ENCODE results near the gene OXT. TPM values are rescaled to one million over a fixed set of nuclear protein-coding genes. Genes with fewer than 3 reads are reported as not detected.
"Not testable (repeated sequence)": the region's sequence is repeated elsewhere in the genome, so short reads cannot be mapped to it uniquely, and the experiment has no call there.

Gene OXT
- total RNA-seq, 2 donors from 2014 or later, result not detected

DNA sequence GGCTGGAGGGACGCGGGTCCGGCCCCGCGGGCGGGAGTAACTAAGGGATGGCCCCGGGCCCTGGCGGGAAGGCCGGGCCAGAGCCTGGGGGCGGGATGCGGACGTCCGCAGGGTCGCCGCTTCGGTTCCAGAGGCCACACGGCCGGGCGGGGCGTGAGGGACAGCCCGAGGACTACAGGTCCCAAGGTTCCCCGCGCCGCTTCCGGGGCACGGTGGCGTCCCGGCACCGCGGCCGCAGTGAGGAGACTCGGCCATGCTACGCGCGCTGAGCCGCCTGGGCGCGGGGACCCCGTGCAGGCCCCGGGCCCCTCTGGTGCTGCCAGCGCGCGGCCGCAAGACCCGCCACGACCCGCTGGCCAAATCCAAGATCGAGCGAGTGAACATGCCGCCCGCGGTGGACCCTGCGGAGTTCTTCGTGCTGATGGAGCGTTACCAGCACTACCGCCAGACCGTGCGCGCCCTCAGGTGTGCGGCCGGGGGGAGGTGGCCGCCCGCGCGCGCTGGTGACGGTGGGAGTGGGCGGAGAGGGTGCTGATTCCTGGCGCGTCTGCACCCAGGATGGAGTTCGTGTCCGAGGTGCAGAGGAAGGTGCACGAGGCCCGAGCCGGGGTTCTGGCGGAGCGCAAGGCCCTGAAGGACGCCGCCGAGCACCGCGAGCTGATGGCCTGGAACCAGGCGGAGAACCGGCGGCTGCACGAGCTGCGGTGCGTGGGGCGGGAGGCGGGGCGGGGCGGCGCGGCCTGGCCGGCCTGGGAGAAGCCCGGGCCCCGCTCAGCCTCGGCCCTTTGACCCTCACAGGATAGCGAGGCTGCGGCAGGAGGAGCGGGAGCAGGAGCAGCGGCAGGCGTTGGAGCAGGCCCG, 25.4 kb upstream of the OXT start, which contains the start of gene MRPS26:
MRPS26 (plus strand) TSS at position 237 of the 861 bp plus-strand sequence; CDS start at position 254, 17 bp downstream.
- Histone ChIP-seq H3K4me1 (peaks cover 0 to 34% of the 10 kb centered on the region in 2 donors), H3K27me3 (no peaks in the 10 kb centered on the region), H3K9me3 (no peaks in the 10 kb centered on the region), H3K27ac (peak within 1 kb of the TSS; percentile 93 to 94), H3K36me3 (peaks cover 26% of the 10 kb centered on the region), H3K4me3 (peak within 1 kb of the TSS; percentile 77 to 95)
- TF ChIP-seq, protein P1, sequence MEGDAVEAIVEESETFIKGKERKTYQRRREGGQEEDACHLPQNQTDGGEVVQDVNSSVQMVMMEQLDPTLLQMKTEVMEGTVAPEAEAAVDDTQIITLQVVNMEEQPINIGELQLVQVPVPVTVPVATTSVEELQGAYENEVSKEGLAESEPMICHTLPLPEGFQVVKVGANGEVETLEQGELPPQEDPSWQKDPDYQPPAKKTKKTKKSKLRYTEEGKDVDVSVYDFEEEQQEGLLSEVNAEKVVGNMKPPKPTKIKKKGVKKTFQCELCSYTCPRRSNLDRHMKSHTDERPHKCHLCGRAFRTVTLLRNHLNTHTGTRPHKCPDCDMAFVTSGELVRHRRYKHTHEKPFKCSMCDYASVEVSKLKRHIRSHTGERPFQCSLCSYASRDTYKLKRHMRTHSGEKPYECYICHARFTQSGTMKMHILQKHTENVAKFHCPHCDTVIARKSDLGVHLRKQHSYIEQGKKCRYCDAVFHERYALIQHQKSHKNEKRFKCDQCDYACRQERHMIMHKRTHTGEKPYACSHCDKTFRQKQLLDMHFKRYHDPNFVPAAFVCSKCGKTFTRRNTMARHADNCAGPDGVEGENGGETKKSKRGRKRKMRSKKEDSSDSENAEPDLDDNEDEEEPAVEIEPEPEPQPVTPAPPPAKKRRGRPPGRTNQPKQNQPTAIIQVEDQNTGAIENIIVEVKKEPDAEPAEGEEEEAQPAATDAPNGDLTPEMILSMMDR (IDR thresholded peaks at IDR 0.05), result peak in 1 of 2 donors; percentile 17
- peak; percentile 90 for DNase-seq (ENCODE audit: low spot score)

DNA sequence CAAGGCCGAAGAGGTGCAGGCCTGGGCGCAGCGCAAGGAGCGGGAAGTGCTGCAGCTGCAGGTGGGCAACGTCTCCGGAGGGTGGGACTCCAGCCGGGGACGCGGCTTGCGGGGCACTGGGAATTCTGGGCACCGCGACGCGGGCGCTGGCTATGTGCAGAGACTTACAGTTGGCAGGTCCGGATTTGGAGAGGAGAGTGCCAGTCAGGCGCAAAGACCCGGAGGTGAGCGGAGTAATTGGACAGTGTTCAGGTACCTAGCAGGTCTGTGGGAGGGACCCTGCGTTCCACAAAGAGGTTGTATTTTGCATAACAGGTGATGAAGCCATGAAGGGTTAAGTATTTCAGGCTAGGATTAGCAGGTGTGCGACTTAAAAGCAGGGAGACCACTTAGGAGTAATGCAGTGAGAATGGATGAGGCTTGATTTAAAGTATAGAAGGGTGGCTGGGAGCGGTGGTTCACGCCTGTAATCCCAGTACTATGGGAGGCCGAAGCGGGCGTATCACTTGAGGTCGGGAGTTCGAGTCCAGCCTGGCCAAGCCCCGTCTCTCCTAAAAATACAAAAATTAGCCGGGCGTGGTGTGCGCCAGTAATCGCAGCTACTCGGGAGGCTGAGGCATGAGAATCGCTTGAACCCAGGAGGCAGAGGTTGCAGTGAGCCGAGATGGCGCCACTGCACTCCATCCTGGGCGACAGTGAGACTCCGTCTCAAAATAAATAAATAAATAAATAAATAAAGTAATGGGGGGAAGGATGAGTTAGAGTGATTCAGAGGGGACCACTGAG, 24.6 kb upstream of the OXT start:
- Histone ChIP-seq H3K27ac (peak overlapping the region; percentile 93 to 94), H3K9me3 (no peaks in the 10 kb centered on the region), H3K36me3 (peaks cover 26% of the 10 kb centered on the region), H3K4me1 (peaks cover 0 to 30% of the 10 kb centered on the region in 2 donors), H3K4me3 (peak overlapping the region; percentile 77 to 95), H3K27me3 (no peaks in the 10 kb centered on the region)
- TF ChIP-seq, protein P1 (IDR thresholded peaks at IDR 0.05), result no peak
- DNase-seq (ENCODE audit: low spot score), result no peak

DNA sequence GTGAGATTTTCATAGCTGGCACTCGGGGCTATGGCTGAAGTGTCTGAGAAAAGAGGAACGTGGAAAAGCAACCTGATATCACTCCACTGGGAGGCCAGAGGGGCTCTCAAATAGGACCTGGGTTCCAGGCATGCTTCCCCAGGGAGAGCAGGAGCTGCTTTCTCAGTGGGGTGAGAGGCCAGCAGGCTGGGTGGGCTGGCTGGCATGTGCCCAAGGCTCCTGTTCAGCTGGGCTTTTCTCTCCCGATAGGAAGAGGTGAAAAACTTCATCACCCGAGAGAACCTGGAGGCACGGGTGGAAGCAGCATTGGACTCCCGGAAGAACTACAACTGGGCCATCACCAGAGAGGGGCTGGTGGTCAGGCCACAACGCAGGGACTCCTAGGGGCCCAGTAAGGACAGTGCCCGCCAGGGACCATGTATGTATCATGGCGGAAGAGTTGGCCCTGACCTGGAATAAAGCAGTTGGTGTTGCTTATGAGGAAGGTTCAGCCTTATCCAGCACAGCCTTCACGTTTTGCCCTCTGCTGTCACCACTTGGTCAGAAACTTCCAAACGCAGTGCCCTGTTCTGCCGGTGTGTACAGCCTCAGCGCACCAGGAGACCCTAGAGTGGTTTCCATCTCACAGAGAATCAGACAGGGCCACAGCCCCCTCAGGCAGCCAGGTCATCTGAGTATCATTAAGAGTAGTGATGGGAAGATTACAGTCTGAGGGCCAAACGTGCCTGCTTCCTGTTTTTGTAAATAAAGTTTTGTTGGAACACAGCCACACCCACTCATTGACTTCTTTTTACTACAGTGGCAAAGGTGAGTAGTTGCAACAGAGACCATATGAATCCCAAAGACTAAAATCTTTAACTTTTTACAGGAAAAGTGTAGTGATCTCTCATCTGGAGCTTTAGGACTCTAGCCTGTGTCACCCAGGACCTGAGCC, 23.7 kb upstream of the OXT start:
- peaks cover 26% of the 10 kb centered on the region for H3K36me3 ChIP-seq
- no peak overlapping the region for H3K27ac ChIP-seq
- H3K4me1 ChIP-seq, result peaks cover 0 to 22% of the 10 kb centered on the region in 2 donors
- no peaks in the 10 kb centered on the region for H3K27me3 ChIP-seq
- H3K4me3 ChIP-seq, result no peak overlapping the region
- TF ChIP-seq, protein P1 (IDR thresholded peaks at IDR 0.05), result no peak
- H3K9me3 ChIP-seq, result no peaks in the 10 kb centered on the region
- DNase-seq (ENCODE audit: low spot score), result no peak

DNA sequence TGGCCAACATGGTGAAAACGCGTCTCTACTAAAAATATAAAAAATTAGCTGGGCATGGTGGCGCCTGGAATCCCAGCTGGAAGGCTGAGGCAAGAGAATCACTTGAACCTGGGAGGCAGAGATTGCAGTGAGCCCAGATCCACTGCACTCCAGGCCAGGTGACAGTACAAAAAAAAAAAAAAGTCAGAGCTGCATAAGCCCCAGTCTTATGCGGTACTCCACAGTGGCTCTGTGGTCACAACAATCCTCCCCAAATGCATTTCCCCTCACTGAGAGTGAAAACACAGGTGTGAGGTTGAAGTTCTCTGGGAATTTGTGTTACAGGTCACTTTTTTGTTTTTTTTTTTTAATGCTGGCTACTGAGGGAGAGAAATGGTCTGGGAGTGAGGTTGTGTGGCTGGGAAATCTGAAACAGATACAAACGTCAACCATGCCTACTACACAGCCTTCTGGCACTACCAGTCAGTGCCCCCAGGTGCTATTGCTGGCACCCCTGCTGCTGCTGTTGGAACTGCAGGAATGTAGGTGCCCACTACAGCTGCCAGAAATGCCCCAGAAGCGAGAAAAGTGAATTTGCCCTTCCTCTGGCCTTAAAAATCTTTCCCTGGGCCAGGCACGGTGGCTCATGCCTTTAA, 19.9 kb upstream of the OXT start:
- Histone ChIP-seq H3K9me3 (no peaks in the 10 kb centered on the region), H3K36me3 (peaks cover 26% of the 10 kb centered on the region), H3K27me3 (no peaks in the 10 kb centered on the region), H3K4me1 (peaks cover 0 to 11% of the 10 kb centered on the region in 2 donors), H3K27ac (no peak overlapping the region), H3K4me3 (no peak overlapping the region)
- no peak for DNase-seq (ENCODE audit: low spot score)
- TF ChIP-seq, protein P1 (IDR thresholded peaks at IDR 0.05), result no peak

DNA sequence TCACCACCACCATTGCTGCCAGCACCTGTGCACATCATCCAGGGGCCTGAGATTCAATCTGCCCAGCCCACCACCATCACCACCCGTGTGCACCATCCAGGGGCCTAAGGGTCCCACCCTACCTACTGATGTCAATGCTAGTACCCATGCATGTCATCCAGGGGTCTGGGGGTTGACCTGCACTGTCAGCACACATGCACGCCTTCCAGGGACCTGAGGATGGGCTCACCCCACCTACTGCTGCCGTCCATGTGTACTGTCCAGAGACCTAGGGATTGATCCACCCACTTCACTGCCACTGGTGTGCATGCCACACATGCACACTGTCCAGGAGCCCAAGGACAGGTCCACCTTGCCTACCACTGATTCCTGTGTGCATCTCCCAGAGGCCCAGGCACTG, 11.9 kb upstream of the OXT start:
- no peaks in the 10 kb centered on the region for H3K27me3 ChIP-seq
- no peaks in the 10 kb centered on the region for H3K9me3 ChIP-seq
- H3K36me3 ChIP-seq, result no peaks in the 10 kb centered on the region
- no peaks in the 10 kb centered on the region for H3K4me1 ChIP-seq
- no peak overlapping the region for H3K27ac ChIP-seq
- TF ChIP-seq, protein P1 (IDR thresholded peaks at IDR 0.05), result no peak
- no peak overlapping the region for H3K4me3 ChIP-seq
- no peak for DNase-seq (ENCODE audit: low spot score)

DNA sequence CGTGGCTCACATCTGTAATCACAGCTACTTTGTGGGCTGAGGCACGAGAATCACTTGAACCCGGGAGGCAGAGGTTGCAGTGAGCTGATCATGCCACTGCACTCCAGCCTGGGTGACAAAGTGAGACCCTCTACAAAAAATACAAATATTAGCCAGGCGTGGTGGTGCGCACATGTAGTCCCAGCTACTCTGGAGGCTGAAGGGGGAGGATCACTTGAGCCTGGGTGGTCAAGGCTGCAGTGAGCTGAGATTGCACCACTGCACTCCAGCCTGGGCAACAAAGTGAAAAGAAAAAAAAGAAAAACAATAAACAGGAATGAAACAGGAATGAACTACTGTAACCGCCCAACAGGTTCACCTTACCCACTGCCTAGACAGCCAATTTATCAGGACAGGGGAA, 7.3 kb upstream of the OXT start:
- H3K4me1 ChIP-seq, H3K36me3 ChIP-seq: not testable (repeated sequence)

More for the DNA sequence above, 7.3 kb upstream of the OXT start:
- H3K27me3 ChIP-seq; DNase-seq (ENCODE audit: low spot score); H3K4me3 ChIP-seq; H3K9me3 ChIP-seq; H3K27ac ChIP-seq: not testable (repeated sequence)

Data from right atrium auricular region (tissue), 2 donors.